ENCODE data around the gene SKIC2. TPM values are rescaled to one million over a fixed set of nuclear protein-coding genes. Genes with fewer than 3 reads are reported as not detected.

The SKIC2 gene
- total RNA-seq, 1 experiment from 2014 or later = 68.0 TPM

- Histone ChIP-seq H3K4me2 (ENCODE audit: low read length) (no peak overlapping the region), H3K4me3 (replicated peaks in 1 of 2; ENCODE audit: low read depth in 1 of 2, low read length in 2 of 2) (no peak overlapping the region), H3K9ac (ENCODE audit: low read length) (no peak overlapping the region), H3K9me2 (ENCODE audit: insufficient read depth) (no peaks in the 10 kb centered on the region), H3K27me3 (ENCODE audit: insufficient read depth, low read length) (no peaks in the 10 kb centered on the region), H4K20me1 (ENCODE audit: insufficient read depth) (no peaks in the 10 kb centered on the region), H3K36me3 (ENCODE audit: control insufficient read depth in 1 of 2, insufficient read depth in 2 of 2, low read length in 2 of 2) (peaks cover 26 to 51% of the 10 kb centered on the region in 2 experiments), H2AFZ (ENCODE audit: low read depth, low read length, poor library complexity, severe bottlenecking) (no peak overlapping the region), H3K27ac (ENCODE audit: low read depth, low read length) (no peak overlapping the region), H3K9me3 (ENCODE audit: control insufficient read depth in 1 of 2, insufficient read depth in 1 of 2, low read depth in 1 of 2, low read length in 2 of 2) (no peaks in the 10 kb centered on the region), H3K4me1 (ENCODE audit: control insufficient read depth in 1 of 2, insufficient read depth in 2 of 2, low read length in 2 of 2) (peaks cover 9 to 12% of the 10 kb centered on the region in 2 experiments), H3K79me2 (ENCODE audit: insufficient read depth, low read length) (peaks cover 29% of the 10 kb centered on the region)
- TF ChIP-seq SIN3A (IDR thresholded peaks at IDR 0.05; ENCODE audit: low read depth) (no peak), JUND (IDR thresholded peaks at IDR 0.05) (no peak)
- ChIA-PET RAD21 (ENCODE audit: low non-redundant PET in 1 of 2, low total read pairs in 2 of 2, uncharacterized antibody in 2 of 2, unreplicated experiment in 2 of 2) (no interaction called here), CTCF (no interaction called here), POLR2A (no interaction called here)
- no peak for DNase-seq (ENCODE audit: low read depth, low spot score)
- no TSS peak for BruUV-seq (replicated peaks)
- intact Hi-C loops (cut with micrococcal nuclease) = no loop called here
- ATAC-seq = no peak
Observed at GRCh38 chr6:31954511-31954910, 4.5 kb upstream of the SKIC2 start.

GRCh38 chr6:31956796-31957195 lies 2.2 kb upstream of the SKIC2 start:
- Histone ChIP-seq H3K79me2 (ENCODE audit: insufficient read depth, low read length) (peaks cover 41% of the 10 kb centered on the region), H4K20me1 (ENCODE audit: insufficient read depth) (no peaks in the 10 kb centered on the region), H3K4me3 (replicated peaks in 1 of 2; ENCODE audit: low read depth in 1 of 2, low read length in 2 of 2) (no peak overlapping the region), H3K27ac (ENCODE audit: low read depth, low read length) (no peak overlapping the region), H3K9me3 (ENCODE audit: control insufficient read depth in 1 of 2, insufficient read depth in 1 of 2, low read depth in 1 of 2, low read length in 2 of 2) (no peaks in the 10 kb centered on the region), H3K9me2 (ENCODE audit: insufficient read depth) (no peaks in the 10 kb centered on the region), H3K9ac (ENCODE audit: low read length) (no peak overlapping the region), H2AFZ (ENCODE audit: low read depth, low read length, poor library complexity, severe bottlenecking) (no peak overlapping the region), H3K4me2 (ENCODE audit: low read length) (no peak overlapping the region), H3K36me3 (ENCODE audit: control insufficient read depth in 1 of 2, insufficient read depth in 2 of 2, low read length in 2 of 2) (peaks cover 39 to 54% of the 10 kb centered on the region in 2 experiments), H3K4me1 (ENCODE audit: control insufficient read depth in 1 of 2, insufficient read depth in 2 of 2, low read length in 2 of 2) (peaks cover 14 to 17% of the 10 kb centered on the region in 2 experiments), H3K27me3 (ENCODE audit: insufficient read depth, low read length) (no peaks in the 10 kb centered on the region)
- CTCF ChIA-PET = no interaction called here
- no TSS peak for BruUV-seq (replicated peaks)
- POLR2A ChIA-PET = no interaction called here
- RAD21 ChIA-PET (ENCODE audit: low non-redundant PET in 1 of 2, low total read pairs in 2 of 2, uncharacterized antibody in 2 of 2, unreplicated experiment in 2 of 2) = no interaction called here
- DNase-seq (ENCODE audit: low read depth, low spot score) = no peak
- intact Hi-C loops (cut with micrococcal nuclease) = no loop called here
- no peak for ATAC-seq
- no peak for TF ChIP-seq EZH2phosphoT487 (IDR thresholded peaks at IDR 0.05; ENCODE audit: borderline replicate concordance)
- TF ChIP-seq ATF3 (IDR thresholded peaks at IDR 0.05) = no peak

All from HCT116 (cell line).